Panc1 (cell line): ENCODE results near the gene FIP1L1. TPM values are rescaled to one million over a fixed set of nuclear protein-coding genes. Genes with fewer than 3 reads are reported as not detected.
A peak's percentile ranks its signal among the peaks of the same experiment; 100 is the strongest.

Experiments used
- ATAC-seq: fragments of 200-7000 bp; cut with Tn5 transposase; 2 replicates; pipeline ENCODE4 v1.9.1; 2020; ENCODE audit warnings: mild to moderate bottlenecking, moderate library complexity
- BruUV-seq: library from RNA; stranded (reverse); fragments of 400-500 nt; replicated peaks from 2 replicates; lab custom pipeline; 2021; lab: Mats Ljungman, UMichigan
- CTCF ChIA-PET: fragments of 300-600 bp; sonication (Branson Sonifier 250); formaldehyde crosslinking; loops from one replicate; lab custom pipeline; 2022; ENCODE audit warnings: antibody characterized with exemption; lab: Charles Lee
- POLR2A ChIA-PET: fragments of 300-600 bp; sonication (Branson Sonifier 250); formaldehyde crosslinking; loops from one replicate; lab custom pipeline; 2022; ENCODE audit warnings: antibody characterized with exemption; lab: Charles Lee
- DNase-seq: peaks from one replicate; pipeline ENCODE4 v3.0.0-alpha.2; 2010; ENCODE audit warnings: low read depth, low spot score
- H3K27ac ChIP-seq: 2 replicates; pipeline ENCODE4 v1.5.1; 2011; ENCODE audit warnings: mild to moderate bottlenecking, low read length, inconsistent platforms
- H3K27me3 ChIP-seq: fragments of 200-500 bp; sonication (Bioruptor generic); 2 replicates; pipeline ENCODE4 v1.6.0; 2014; ENCODE audit warnings: low read length, inconsistent platforms; ENCODE audit not compliant: control insufficient read depth, insufficient read depth
- H3K36me3 ChIP-seq: fragments of 200-500 bp; sonication (Bioruptor generic); 2 replicates; pipeline ENCODE4 v1.5.1; 2014; ENCODE audit warnings: inconsistent platforms, mild to moderate bottlenecking, low read length, moderate library complexity; ENCODE audit not compliant: control insufficient read depth, insufficient read depth
- H3K4me1 ChIP-seq: 2 replicates; pipeline ENCODE4 v1.5.1; 2011; ENCODE audit warnings: inconsistent platforms, mild to moderate bottlenecking, low read length, moderate library complexity; ENCODE audit not compliant: control insufficient read depth, insufficient read depth
- H3K4me3 ChIP-seq, 2 experiments: 2 replicates each; pipeline ENCODE4 v1.5.1; 2011 to 2012; ENCODE audit warnings: low read depth in 2 of 2, low read length in 2 of 2, mild to moderate bottlenecking in 2 of 2, inconsistent platforms in 1 of 2, moderate library complexity in 1 of 2
- H3K9me3 ChIP-seq: fragments of 200-500 bp; sonication (Bioruptor generic); 2 replicates; pipeline ENCODE4 v1.5.1; 2014; ENCODE audit warnings: low read depth, mild to moderate bottlenecking, inconsistent platforms, low read length, moderate library complexity; ENCODE audit not compliant: control insufficient read depth, insufficient read depth
- CTCF ChIP-seq: fragments of 450-650 bp; IDR thresholded peaks from 2 replicates; pipeline ENCODE4 v1.5.1; 2017; ENCODE audit warnings: mild to moderate bottlenecking
- POLR2AphosphoS5 ChIP-seq: IDR thresholded peaks from 2 replicates; pipeline ENCODE4 v1.6.1; 2012; ENCODE audit warnings: mild to moderate bottlenecking, low read depth, low read length, moderate library complexity
- REST ChIP-seq, 2 experiments: IDR thresholded peaks; 2 replicates each; pipeline ENCODE4 v1.6.1; 2011 to 2012; ENCODE audit warnings: low read depth in 2 of 2, control low read depth in 1 of 2, low read length in 1 of 2, mild to moderate bottlenecking in 1 of 2, moderate library complexity in 1 of 2; ENCODE audit not compliant: insufficient read depth in 1 of 2
- SIN3A ChIP-seq: IDR thresholded peaks from 2 replicates; pipeline ENCODE4 v1.6.1; 2012; ENCODE audit warnings: low read depth, mild to moderate bottlenecking, low read length, moderate library complexity, borderline replicate concordance; ENCODE audit not compliant: insufficient read depth
- TCF7L2 ChIP-seq: IDR thresholded peaks from 2 replicates; pipeline ENCODE4 v1.6.1; 2011; ENCODE audit warnings: mild to moderate bottlenecking, low read depth, low read length, inconsistent platforms
- in situ Hi-C: cut with HindIII; loops from 2 replicates; pipeline ENCODE4 v1.10.0; 2016; ENCODE audit warnings: low sequenced_read_pairs, low pct_unique_long_range_greater_than_20kb
- intact Hi-C: fragments of 100-400 bp; cut with micrococcal nuclease; formaldehyde crosslinking; loops from one replicate; pipeline ENCODE4 v1.10.0; 2022; ENCODE audit not compliant: unreplicated experiment
- total RNA-seq: library from RNA; stranded (reverse); gene quantifications from one replicate; pipeline ENCODE4 v1.2.1, GENCODE V29; 2021; ENCODE audit not compliant: unreplicated experiment

FIP1L1 gene
- total RNA-seq, 1 experiment from 2014 or later: 35.5 TPM

- DNase-seq: no peak
- Histone ChIP-seq H3K27ac (no peak overlapping the region), H3K4me3 (no peak overlapping the region), H3K36me3 (no peaks in the 10 kb centered on the region), H3K4me1 (no peaks in the 10 kb centered on the region), H3K9me3 (no peaks in the 10 kb centered on the region), H3K27me3 (no peaks in the 10 kb centered on the region)
- BruUV-seq: no TSS peak
- no peak for ATAC-seq
- intact Hi-C loops (no loop called here), in situ Hi-C loops (no loop called here)
- POLR2A ChIA-PET: no interaction called here
- CTCF ChIA-PET: no interaction called here
- no peak for TF ChIP-seq TCF7L2
Measured at GRCh38 chr4:53502094-53502493, 124.7 kb downstream of the FIP1L1 start.

GRCh38 chr4:53505947-53506346 is 128.5 kb downstream of the FIP1L1 start:
- no peaks in the 10 kb centered on the region for H3K36me3 ChIP-seq
- no peaks in the 10 kb centered on the region for H3K4me1 ChIP-seq
- POLR2A ChIA-PET: no interaction called here
- no peaks in the 10 kb centered on the region for H3K9me3 ChIP-seq
- ATAC-seq (no peak), DNase-seq (no peak)
- CTCF ChIA-PET: no interaction called here
- H3K27me3 ChIP-seq: no peaks in the 10 kb centered on the region
- no peak overlapping the region for H3K27ac ChIP-seq
- BruUV-seq: no TSS peak
- no peak overlapping the region for H3K4me3 ChIP-seq
- peak; percentile 36; the same call in 1 of the 2 replicates for TF ChIP-seq CTCF
- no peak for TF ChIP-seq TCF7L2
- in situ Hi-C loops (no loop called here), intact Hi-C loops (no loop called here)

GRCh38 chr4:53507058-53507457 is 129.6 kb downstream of the FIP1L1 start:
- H3K9me3 ChIP-seq: no peaks in the 10 kb centered on the region
- no peaks in the 10 kb centered on the region for H3K27me3 ChIP-seq
- H3K4me3 ChIP-seq: no peak overlapping the region
- in situ Hi-C loops: no loop called here
- TF ChIP-seq TCF7L2: no peak
- no peak for TF ChIP-seq SIN3A
- no peak for TF ChIP-seq CTCF
- no peak for TF ChIP-seq POLR2AphosphoS5
- no peak for TF ChIP-seq REST (IDR thresholded peaks at IDR 0.05; ENCODE audit: insufficient read depth in 1 of 2, low read depth in 2 of 2, low read length in 1 of 2)
- intact Hi-C loops: no loop called here
- no peaks in the 10 kb centered on the region for H3K4me1 ChIP-seq
- BruUV-seq: no TSS peak
- DNase-seq (no peak), ATAC-seq (no peak)
- H3K27ac ChIP-seq: no peak overlapping the region
- ChIA-PET POLR2A (no interaction called here), CTCF (interaction anchor here (0.7 kb wide), 1 partner anchor 52 kb away, joined by 5 read pairs; no protein-coding TSS in a partner anchor)
- H3K36me3 ChIP-seq: no peaks in the 10 kb centered on the region
